ENCODE data around the gene PGP.

GRCh38 chr16:2212362-2213324 is 2.0 kb downstream of the PGP start:
- TF ChIP-seq, protein P1, sequence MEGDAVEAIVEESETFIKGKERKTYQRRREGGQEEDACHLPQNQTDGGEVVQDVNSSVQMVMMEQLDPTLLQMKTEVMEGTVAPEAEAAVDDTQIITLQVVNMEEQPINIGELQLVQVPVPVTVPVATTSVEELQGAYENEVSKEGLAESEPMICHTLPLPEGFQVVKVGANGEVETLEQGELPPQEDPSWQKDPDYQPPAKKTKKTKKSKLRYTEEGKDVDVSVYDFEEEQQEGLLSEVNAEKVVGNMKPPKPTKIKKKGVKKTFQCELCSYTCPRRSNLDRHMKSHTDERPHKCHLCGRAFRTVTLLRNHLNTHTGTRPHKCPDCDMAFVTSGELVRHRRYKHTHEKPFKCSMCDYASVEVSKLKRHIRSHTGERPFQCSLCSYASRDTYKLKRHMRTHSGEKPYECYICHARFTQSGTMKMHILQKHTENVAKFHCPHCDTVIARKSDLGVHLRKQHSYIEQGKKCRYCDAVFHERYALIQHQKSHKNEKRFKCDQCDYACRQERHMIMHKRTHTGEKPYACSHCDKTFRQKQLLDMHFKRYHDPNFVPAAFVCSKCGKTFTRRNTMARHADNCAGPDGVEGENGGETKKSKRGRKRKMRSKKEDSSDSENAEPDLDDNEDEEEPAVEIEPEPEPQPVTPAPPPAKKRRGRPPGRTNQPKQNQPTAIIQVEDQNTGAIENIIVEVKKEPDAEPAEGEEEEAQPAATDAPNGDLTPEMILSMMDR (optimal IDR thresholded peaks at IDR 0.05 in 1 of 3, IDR thresholded peaks at IDR 0.05 in 1 of 3, conservative IDR thresholded peaks at IDR 0.05 in 1 of 3; ENCODE audit: extremely low read depth in 1 of 3, insufficient read depth in 2 of 3, low read length in 3 of 3) = no peak
- TF ChIP-seq EZH2 (IDR thresholded peaks at IDR 0.05; ENCODE audit: low read length) = no peak
